Mammary epithelial cell (primary cell): Measurements from ENCODE around the gene GALNT7.

Experiments used
- CTCF ChIP-seq, 2 donors: IDR thresholded peaks in 1 of 2; conservative IDR thresholded peaks in 1 of 2; 2 replicates each; pipeline ENCODE4 v1.5.1; 2011 to 2012; ENCODE audit warnings: inconsistent platforms in 2 of 2, low read length in 2 of 2, mild to moderate bottlenecking in 2 of 2, control low read depth in 1 of 2, low read depth in 1 of 2; ENCODE audit not compliant: insufficient read depth in 1 of 2; ENCODE audit errors: extremely low read depth in 1 of 2
- EZH2 ChIP-seq: IDR thresholded peaks from 2 replicates; pipeline ENCODE4 v1.6.1; 2012; ENCODE audit warnings: low read length, inconsistent platforms, borderline replicate concordance

GRCh38 chr4:173275150-173275549 is 106.5 kb downstream of the GALNT7 start:
- TF ChIP-seq CTCF (conservative IDR thresholded peaks at IDR 0.05 in 1 of 2, IDR thresholded peaks at IDR 0.05 in 1 of 2; ENCODE audit: extremely low read depth in 1 of 2, insufficient read depth in 1 of 2, low read depth in 1 of 2, low read length in 2 of 2): no peak
- TF ChIP-seq EZH2: no peak
